Measurements from ENCODE around the gene EFHD2.
"Not testable (repeated sequence)": the region's sequence is repeated elsewhere in the genome, so short reads cannot be mapped to it uniquely, and the experiment has no call there.

EFHD2 gene

GRCh38 chr1:15430787-15431570, 21.3 kb downstream of the EFHD2 start:
- DNase-seq (ENCODE audit: low read depth, low spot score) = peak; percentile 93

- DNase-seq (ENCODE audit: low read depth, low spot score) = no peak
Observed at GRCh38 chr1:15431571-15431948, 21.9 kb downstream of the EFHD2 start.

GRCh38 chr1:15432324-15432723, 22.6 kb downstream of the EFHD2 start:
- DNase-seq (ENCODE audit: low read depth, low spot score) = no peak

GRCh38 chr1:15433471-15433870, 23.8 kb downstream of the EFHD2 start:
- DNase-seq (ENCODE audit: low read depth, low spot score) = no peak

- DNase-seq (ENCODE audit: low read depth, low spot score) = not testable (repeated sequence)
Observed at GRCh38 chr1:15434739-15435138, 25.1 kb downstream of the EFHD2 start.

GRCh38 chr1:15435239-15436077, 25.8 kb downstream of the EFHD2 start:
- no peak for DNase-seq (ENCODE audit: low read depth, low spot score)

GRCh38 chr1:15436881-15437442, 27.3 kb downstream of the EFHD2 start:
- peak; percentile 38 for DNase-seq (ENCODE audit: low read depth, low spot score)

- no peak for DNase-seq (ENCODE audit: low read depth, low spot score)
Observed at GRCh38 chr1:15439325-15439724, 29.6 kb downstream of the EFHD2 start.

GRCh38 chr1:15440357-15440756, 30.7 kb downstream of the EFHD2 start:
- no peak for DNase-seq (ENCODE audit: low read depth, low spot score)

GRCh38 chr1:15441247-15441646, 31.6 kb downstream of the EFHD2 start:
- DNase-seq (ENCODE audit: low read depth, low spot score) = no peak

- no peak for DNase-seq (ENCODE audit: low read depth, low spot score)
Observed at GRCh38 chr1:15442119-15442518, 32.4 kb downstream of the EFHD2 start.

- no peak for DNase-seq (ENCODE audit: low read depth, low spot score)
Observed at GRCh38 chr1:15442759-15443158, 33.1 kb downstream of the EFHD2 start.

GRCh38 chr1:15443281-15443680, 33.6 kb downstream of the EFHD2 start:
- DNase-seq (ENCODE audit: low read depth, low spot score) = no peak

- peak; percentile 43 for DNase-seq (ENCODE audit: low read depth, low spot score)
Observed at GRCh38 chr1:15444468-15445389, 35.0 kb downstream of the EFHD2 start.

GRCh38 chr1:15445390-15446122, 35.9 kb downstream of the EFHD2 start:
- no peak for DNase-seq (ENCODE audit: low read depth, low spot score)

- DNase-seq (ENCODE audit: low read depth, low spot score) = no peak
Observed at GRCh38 chr1:15446212-15446611, 36.5 kb downstream of the EFHD2 start.

- no peak for DNase-seq (ENCODE audit: low read depth, low spot score)
Observed at GRCh38 chr1:15448877-15449462, 39.3 kb downstream of the EFHD2 start.

- no peak for DNase-seq (ENCODE audit: low read depth, low spot score)
Observed at GRCh38 chr1:15449567-15449966, 39.9 kb downstream of the EFHD2 start.

- DNase-seq (ENCODE audit: low read depth, low spot score) = no peak
Observed at GRCh38 chr1:15451014-15451722, 41.5 kb downstream of the EFHD2 start.

- DNase-seq (ENCODE audit: low read depth, low spot score) = no peak
Observed at GRCh38 chr1:15452216-15452615, 42.5 kb downstream of the EFHD2 start.

Data from ELF-1 (cell line).